GM18526 (cell line): Measurements from ENCODE around the gene SPEG.

ENCODE experiments used
- POLR2A ChIP-seq: IDR thresholded peaks from 3 replicates; pipeline ENCODE4 v1.6.1; 2011; ENCODE audit not compliant: insufficient read length; ENCODE audit errors: extremely low read depth

SPEG gene

DNA sequence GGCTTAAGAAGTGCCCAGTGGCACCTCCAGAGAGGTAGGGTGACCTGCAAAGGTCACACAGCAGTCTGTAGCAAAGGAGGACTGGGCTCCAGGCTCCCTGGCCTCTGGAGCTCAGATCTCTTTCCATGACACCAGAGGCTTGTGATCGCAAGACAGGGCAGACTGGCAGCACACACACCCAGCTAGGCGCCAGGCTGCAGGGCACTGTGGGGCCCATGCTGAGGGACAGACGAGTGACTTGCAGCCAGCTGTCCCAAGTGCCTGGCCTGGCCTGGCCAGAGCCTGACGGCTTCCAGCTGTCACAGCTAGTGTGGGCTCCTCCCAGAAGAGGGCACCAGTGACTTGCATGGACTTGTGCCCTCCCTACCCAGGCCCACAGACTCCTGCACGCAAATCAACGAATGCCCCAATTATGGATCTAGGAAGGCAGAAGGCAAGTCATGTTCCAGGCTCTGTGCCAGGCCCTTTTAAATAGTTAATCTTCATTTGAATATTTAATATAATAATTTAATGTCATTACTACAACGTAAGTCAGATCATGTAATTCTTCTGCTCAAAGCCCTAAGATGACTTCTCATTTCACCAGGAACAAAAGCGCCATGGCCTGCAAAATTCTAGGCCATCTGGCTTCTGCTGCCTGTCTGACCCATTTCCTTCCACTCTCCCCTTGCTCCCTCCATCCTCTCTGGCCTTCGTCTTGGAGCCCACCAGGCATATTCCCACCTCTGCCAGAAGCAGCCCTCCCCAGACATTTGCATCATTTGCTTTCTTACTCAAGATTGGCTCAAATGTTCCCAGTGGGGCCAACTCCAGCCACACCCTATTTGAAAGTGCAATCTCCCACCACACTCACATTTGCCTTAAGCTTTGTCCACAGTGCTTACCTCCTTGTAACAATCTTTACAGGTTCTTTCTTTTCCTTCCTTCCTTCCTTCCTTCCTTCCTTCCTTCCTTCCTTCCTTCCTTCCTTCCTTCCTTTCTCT, 3.7 kb upstream of the SPEG start:
- no peak for TF ChIP-seq POLR2A

DNA sequence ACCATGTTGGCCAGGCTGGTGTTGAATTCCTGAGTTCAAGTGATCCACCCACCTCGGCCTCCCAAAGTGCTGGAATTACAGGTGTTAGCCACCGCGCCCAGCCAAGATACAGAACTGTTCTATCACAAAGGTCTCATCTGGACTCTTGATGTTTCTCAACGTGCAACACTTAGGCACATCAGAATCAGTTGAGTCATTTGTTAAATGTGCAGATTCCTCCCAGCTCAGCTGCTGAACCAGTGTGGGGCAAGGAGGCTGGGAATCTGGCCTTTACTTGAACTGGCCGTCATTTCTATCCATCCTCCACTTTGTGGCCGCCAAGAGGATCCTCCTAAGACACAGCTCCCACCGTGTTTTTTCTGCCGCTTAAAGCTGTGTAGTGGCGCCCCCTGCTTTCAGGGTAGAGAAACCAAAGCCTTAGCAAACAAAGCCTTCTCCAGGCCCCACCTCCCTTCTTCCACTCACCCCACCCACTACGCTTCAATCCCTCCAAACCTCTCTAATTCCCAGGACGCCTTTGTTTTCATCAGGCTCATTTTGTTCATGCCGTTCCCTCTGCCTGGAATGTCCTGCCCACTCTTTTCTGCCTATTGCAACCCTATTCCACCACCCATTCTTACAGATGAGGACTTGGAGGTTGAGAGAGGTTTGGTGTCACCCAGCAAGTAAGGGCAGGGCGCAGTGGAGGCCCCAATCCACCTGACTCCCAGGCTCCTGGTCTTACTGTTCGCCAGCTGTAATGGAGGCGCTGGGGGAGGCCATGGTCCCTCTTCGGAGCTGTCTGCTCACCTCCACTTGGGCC, 776 bp upstream of the SPEG start:
- TF ChIP-seq POLR2A = no peak

GRCh38 chr2:219434468-219434717, 250 bp upstream of the SPEG start:
- no peak for TF ChIP-seq POLR2A

GRCh38 chr2:219435701-219436100, 1.1 kb downstream of the SPEG start:
- no peak for TF ChIP-seq POLR2A

DNA sequence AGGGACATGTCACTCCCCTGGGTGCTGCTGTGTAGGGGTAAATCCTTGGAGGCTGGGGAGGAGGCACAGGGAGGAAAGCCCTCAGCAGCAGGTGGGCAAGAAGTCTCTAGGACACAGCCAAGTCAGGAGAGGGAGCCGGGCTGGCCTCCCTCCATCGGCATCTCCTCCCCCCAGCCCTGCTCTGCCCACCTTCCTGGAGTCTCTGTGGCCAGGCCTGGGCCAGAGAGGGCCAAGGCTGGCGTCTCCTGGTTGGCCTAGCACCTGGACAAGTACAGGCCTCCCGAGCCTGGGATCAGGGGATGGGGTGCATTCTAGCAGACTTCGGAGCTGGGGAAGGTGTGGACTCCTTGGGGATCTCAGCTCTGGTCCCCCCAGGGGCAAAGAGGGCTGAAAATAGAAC, 1.8 kb downstream of the SPEG start:
- no peak for TF ChIP-seq POLR2A

DNA sequence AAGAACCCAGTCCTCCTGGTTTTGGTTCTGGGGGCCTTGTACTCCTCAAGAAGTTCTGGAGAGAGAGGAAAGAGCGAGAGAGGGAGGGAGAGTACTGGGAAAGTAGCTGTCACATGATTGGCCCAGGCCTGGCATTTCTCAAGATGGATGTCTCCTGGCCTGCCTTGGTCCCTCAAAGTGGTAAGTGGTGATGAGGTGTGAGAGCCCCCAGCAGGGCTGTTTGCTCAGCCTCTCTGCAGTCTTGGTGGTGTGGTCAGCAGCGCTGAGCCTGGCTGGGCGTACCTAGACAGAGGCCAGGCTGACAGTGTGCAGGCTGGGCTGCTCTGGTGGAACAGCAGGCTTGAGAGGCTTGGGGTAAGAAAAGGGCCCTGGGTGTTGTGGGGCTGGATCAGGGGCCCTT, 2.5 kb downstream of the SPEG start:
- TF ChIP-seq POLR2A = no peak

DNA sequence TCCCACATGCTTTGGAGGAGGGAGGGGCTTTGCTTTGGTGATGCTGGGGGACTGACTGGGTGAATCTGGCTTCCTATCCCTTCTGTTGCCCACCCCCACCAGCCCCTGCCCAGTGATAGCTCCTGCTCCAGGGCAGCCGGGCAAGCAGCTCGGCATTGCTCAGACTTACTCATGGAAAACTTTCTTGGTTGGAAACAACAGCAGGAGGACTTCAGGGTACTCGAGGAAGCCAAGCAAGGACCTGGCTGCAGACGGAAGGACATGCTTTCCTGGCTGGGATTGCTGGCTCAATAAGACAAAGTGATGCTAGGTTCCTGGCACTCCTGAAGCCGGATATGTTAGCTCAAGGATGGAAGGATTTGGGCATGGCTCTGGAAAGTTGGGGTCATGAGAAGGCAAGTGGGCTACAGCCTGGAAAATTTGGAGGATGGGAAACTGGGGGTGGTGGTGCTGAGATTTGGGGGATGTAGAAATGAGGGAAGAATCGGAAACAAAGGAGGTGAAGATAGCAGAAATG, 3.1 kb downstream of the SPEG start:
- no peak for TF ChIP-seq POLR2A

GRCh38 chr2:219438453-219438852, 3.8 kb downstream of the SPEG start:
- no peak for TF ChIP-seq POLR2A

DNA sequence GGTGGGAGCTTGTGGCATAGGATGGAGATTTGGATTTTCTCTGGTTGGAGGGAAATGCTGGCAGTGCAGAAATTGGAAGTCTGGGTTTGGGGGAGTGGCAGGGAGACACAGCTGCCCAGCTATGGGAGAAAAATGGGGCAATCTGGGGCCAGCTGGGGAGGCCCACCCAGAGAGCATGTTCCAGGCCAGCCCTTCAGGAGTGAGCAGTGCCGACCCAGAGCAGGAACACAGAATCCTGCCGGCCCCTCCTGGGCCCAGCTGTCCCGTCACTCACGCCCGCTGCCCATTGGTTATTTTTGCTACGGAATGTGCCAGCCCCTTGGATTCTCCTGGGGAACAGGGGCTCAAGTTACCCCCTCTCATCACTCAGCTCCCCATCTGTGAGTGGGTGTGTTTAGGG, 4.9 kb downstream of the SPEG start:
- no peak for TF ChIP-seq POLR2A

DNA sequence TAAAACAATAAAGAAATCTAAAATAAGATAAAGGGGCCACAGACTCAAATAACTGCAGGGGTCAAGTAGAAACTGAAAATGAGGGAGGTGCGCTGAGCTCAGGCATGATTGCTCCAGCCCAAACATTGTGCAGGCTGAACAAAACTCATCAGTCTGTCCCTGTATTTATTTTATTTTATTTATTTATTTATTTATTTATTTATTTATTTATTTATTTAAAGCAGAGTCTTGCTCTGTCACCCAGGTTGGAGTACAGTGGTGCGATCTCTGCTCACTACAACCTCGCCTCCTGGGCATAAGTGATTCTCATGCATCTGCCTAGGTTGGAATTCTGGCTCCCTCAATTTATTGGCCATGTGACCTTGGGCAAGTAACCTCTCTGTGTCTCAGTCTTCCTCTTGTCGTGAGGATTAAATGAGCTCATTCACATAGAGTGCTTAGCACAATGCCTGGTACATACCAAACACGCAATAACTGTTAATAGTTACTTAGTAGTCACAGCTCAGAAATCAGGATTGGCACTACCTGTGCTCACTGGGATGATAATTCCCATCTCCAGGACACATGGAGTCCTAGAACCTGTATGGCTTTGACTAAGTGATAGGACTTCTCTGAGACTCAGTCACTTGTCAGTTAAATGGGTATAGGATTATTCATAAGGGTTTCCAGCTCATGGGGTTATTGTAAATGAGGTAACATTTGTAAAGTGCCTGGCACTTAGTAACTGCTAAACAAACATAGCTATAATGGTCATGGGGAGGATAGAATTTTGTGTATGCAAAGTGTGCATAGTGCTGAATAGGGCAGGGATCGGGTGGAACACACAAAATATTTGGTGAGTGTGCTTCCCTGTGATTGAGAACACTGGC, 6.0 kb downstream of the SPEG start:
- no peak for TF ChIP-seq POLR2A

GRCh38 chr2:219441451-219442255, 7.0 kb downstream of the SPEG start:
- TF ChIP-seq POLR2A = no peak

GRCh38 chr2:219442256-219443015, 7.8 kb downstream of the SPEG start:
- no peak for TF ChIP-seq POLR2A

DNA sequence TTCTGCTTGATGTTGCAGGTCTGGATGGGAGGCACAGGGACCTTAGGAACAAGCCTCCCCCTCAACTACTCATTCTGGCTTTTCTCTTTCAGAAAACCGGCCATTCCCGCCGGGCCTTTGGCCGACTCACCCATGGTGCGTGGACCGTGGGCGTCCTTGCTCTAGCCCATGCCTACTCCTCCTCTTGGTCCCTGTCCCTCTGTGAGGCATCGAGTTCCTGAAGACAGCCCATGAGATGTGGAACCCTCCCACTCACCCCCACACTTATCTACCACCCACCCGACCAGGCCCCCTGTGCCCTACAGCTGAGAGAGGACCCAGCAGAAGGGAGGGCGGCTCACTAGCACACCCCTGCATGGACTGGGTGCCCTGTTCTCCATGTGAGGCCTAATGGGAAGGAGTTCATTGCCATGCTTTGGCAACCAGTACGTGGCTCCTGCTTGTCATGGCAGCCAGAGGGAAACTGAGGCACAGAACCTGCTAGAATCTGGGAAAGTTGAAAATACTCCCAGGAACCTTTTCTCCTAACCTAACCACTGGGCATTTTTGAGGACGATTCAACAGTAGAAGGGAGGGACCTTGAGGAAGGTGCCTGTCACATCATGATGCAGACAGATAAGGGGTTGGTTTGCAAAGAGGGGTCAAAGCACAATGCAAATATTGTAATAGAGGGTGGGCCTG, 8.5 kb downstream of the SPEG start:
- no peak for TF ChIP-seq POLR2A

- TF ChIP-seq POLR2A = no peak
These were observed 9.0 kb downstream of the SPEG start for GRCh38 chr2:219443697-219444023.
